DND-41 (cell line): ENCODE data around the gene CDX1.

Experiments used
- ATAC-seq: fragments of 200-7000 bp; cut with Tn5 transposase; 3 replicates; pipeline ENCODE4 v1.9.1; 2021; ENCODE audit warnings: low read depth; ENCODE audit not compliant: insufficient read depth
- DNase-seq: peaks from one replicate; pipeline ENCODE4 v3.0.0-alpha.2; 2020
- H2AFZ ChIP-seq: 2 replicates; pipeline ENCODE4 v1.6.0; 2012; ENCODE audit warnings: low read depth, low read length
- H3K27ac ChIP-seq: 2 replicates; pipeline ENCODE4 v1.5.1; 2012; ENCODE audit warnings: low read length, inconsistent platforms
- H3K27me3 ChIP-seq: fragments of 200-600 bp; sonication (generic); 2 replicates; pipeline ENCODE4 v1.6.0; 2012; ENCODE audit warnings: low read length, mild to moderate bottlenecking, inconsistent platforms; ENCODE audit not compliant: insufficient read depth, poor library complexity
- H3K36me3 ChIP-seq: 2 replicates; pipeline ENCODE4 v1.5.1; 2012; ENCODE audit warnings: low read length, inconsistent platforms; ENCODE audit not compliant: insufficient read depth
- H3K4me1 ChIP-seq: 2 replicates; pipeline ENCODE4 v1.5.1; 2012; ENCODE audit warnings: mild to moderate bottlenecking, low read length; ENCODE audit not compliant: insufficient read depth
- H3K4me2 ChIP-seq: 2 replicates; pipeline ENCODE4 v1.6.0; 2012; ENCODE audit warnings: mild to moderate bottlenecking, moderate library complexity, low read length, inconsistent platforms; ENCODE audit not compliant: insufficient read depth
- H3K4me3 ChIP-seq, 2 experiments: fragments of 200-600 bp in 1 of 2; shearing (Covaris generic) in 1 of 2; 2 replicates each; pipeline ENCODE4 v1.5.1; 2012 to 2016; ENCODE audit warnings: inconsistent platforms in 2 of 2, low read length in 2 of 2, mild to moderate bottlenecking in 2 of 2, low read depth in 1 of 2, moderate library complexity in 1 of 2
- H3K79me2 ChIP-seq: 2 replicates; pipeline ENCODE4 v1.6.0; 2012; ENCODE audit warnings: low read length, inconsistent platforms; ENCODE audit not compliant: insufficient read depth
- H3K9ac ChIP-seq: 2 replicates; pipeline ENCODE4 v1.6.0; 2012; ENCODE audit warnings: low read depth, mild to moderate bottlenecking, inconsistent platforms, low read length, moderate library complexity
- H3K9me3 ChIP-seq: 2 replicates; pipeline ENCODE4 v1.5.1; 2012; ENCODE audit warnings: low read length, moderate library complexity, mild to moderate bottlenecking, inconsistent platforms; ENCODE audit not compliant: insufficient read depth, severe bottlenecking
- H4K20me1 ChIP-seq: 2 replicates; pipeline ENCODE4 v1.6.0; 2012; ENCODE audit warnings: low read length; ENCODE audit not compliant: insufficient read depth
- CTCF ChIP-seq: IDR thresholded peaks from 2 replicates; pipeline ENCODE4 v1.5.1; 2012; ENCODE audit warnings: borderline replicate concordance, low read length, moderate library complexity, mild to moderate bottlenecking; ENCODE audit not compliant: poor library complexity, severe bottlenecking; ENCODE audit errors: extremely low read depth
- EZH2 ChIP-seq: IDR thresholded peaks from 3 replicates; pipeline ENCODE4 v1.6.1; 2012; ENCODE audit warnings: borderline replicate concordance, low read depth, mild to moderate bottlenecking, moderate library complexity, low read length, inconsistent platforms; ENCODE audit not compliant: severe bottlenecking

The CDX1 gene

GRCh38 chr5:150179019-150179620 is 12.5 kb downstream of the CDX1 start:
- Histone ChIP-seq H3K9ac (no peak overlapping the region), H3K27ac (no peak overlapping the region), H3K4me3 (no peak overlapping the region), H2AFZ (no peak overlapping the region), H4K20me1 (no peaks in the 10 kb centered on the region), H3K27me3 (peaks cover 9% of the 10 kb centered on the region), H3K9me3 (no peaks in the 10 kb centered on the region), H3K4me2 (no peak overlapping the region), H3K36me3 (no peaks in the 10 kb centered on the region), H3K4me1 (no peaks in the 10 kb centered on the region), H3K79me2 (no peaks in the 10 kb centered on the region)
- ATAC-seq (no peak), DNase-seq (no peak)
- TF ChIP-seq CTCF (no peak), EZH2 (no peak)

- Histone ChIP-seq H4K20me1 (no peaks in the 10 kb centered on the region), H3K9me3 (no peaks in the 10 kb centered on the region), H3K4me3 (no peak overlapping the region), H3K79me2 (no peaks in the 10 kb centered on the region), H3K27ac (no peak overlapping the region), H2AFZ (no peak overlapping the region), H3K4me2 (no peak overlapping the region), H3K9ac (no peak overlapping the region), H3K4me1 (no peaks in the 10 kb centered on the region), H3K36me3 (no peaks in the 10 kb centered on the region), H3K27me3 (peaks cover 9% of the 10 kb centered on the region)
- TF ChIP-seq CTCF: no peak
- no peak for TF ChIP-seq EZH2
- no peak for DNase-seq
- no peak for ATAC-seq
These were observed 13.9 kb downstream of the CDX1 start for GRCh38 chr5:150180241-150181026.

GRCh38 chr5:150181027-150181426 is 14.4 kb downstream of the CDX1 start:
- ATAC-seq (no peak), DNase-seq (no peak)
- H3K4me2 ChIP-seq: no peak overlapping the region
- no peaks in the 10 kb centered on the region for H3K9me3 ChIP-seq
- H3K79me2 ChIP-seq: no peaks in the 10 kb centered on the region
- TF ChIP-seq EZH2 (no peak), CTCF (no peak)
- H4K20me1 ChIP-seq: no peaks in the 10 kb centered on the region
- H3K36me3 ChIP-seq: no peaks in the 10 kb centered on the region
- H3K4me1 ChIP-seq: no peaks in the 10 kb centered on the region
- no peak overlapping the region for H3K9ac ChIP-seq
- H3K4me3 ChIP-seq: no peak overlapping the region
- H3K27ac ChIP-seq: no peak overlapping the region
- no peak overlapping the region for H2AFZ ChIP-seq
- H3K27me3 ChIP-seq: peaks cover 9% of the 10 kb centered on the region
